GM12878 (cell line): ENCODE measurements around the gene PRR5L. TPM values are rescaled to one million over a fixed set of nuclear protein-coding genes. Genes with fewer than 3 reads are reported as not detected.

Experiments
- ATAC-seq: fragments of 200-7000 bp; cut with Tn5 transposase; 3 replicates; pipeline ENCODE4 v1.9.1; 2020; ENCODE audit warnings: mild to moderate bottlenecking, moderate library complexity
- BruUV-seq: library from RNA; stranded (reverse); fragments of 400-500 nt; replicated peaks from 2 replicates; lab custom pipeline; 2021; lab: Mats Ljungman, UMichigan
- CTCF ChIA-PET: fragments of 300-600 bp; sonication (Branson Sonifier 250); formaldehyde crosslinking; extraction: SDS; loops from one replicate; lab custom pipeline; 2021; ENCODE audit warnings: inconsistent platforms; lab: Yijun Ruan, JAX
- POLR2A ChIA-PET: fragments of 350-600 bp; formaldehyde crosslinking; extraction: SDS; loops from one replicate; lab custom pipeline; 2021; ENCODE audit warnings: inconsistent platforms; lab: Charles Lee
- RAD21 ChIA-PET: fragments of 300-600 bp; sonication (Branson Sonifier 250); formaldehyde crosslinking; loops from one replicate; lab custom pipeline; 2023; ENCODE audit warnings: antibody characterized with exemption; ENCODE audit not compliant: unreplicated experiment; lab: Charles Lee
- SMC1A ChIA-PET: fragments of 300-600 bp; sonication (Branson Sonifier 250); formaldehyde crosslinking; loops from one replicate; lab custom pipeline; 2023; ENCODE audit not compliant: unreplicated experiment, uncharacterized antibody; lab: Charles Lee
- DNase-seq: peaks from one replicate; pipeline ENCODE4 v3.0.0-alpha.2; 2011; ENCODE audit warnings: low read depth, low spot score
- FAIRE-seq: peaks from 3 replicates; lab custom pipeline; 2011; peaks lifted over from hg19 to GRCh38; lab: Jason Lieb, UNC
- H2AFZ ChIP-seq: 2 replicates; pipeline ENCODE4 v1.6.0; 2011; ENCODE audit warnings: low read depth, low read length, control low read depth; ENCODE audit not compliant: control insufficient read depth
- H3K27ac ChIP-seq: 2 replicates; pipeline ENCODE4 v1.5.1; 2011; ENCODE audit warnings: control low read depth; ENCODE audit not compliant: control insufficient read depth, insufficient read depth
- H3K27me3 ChIP-seq, 2 experiments: replicated peaks in 1 of 2; 2 replicates each; pipeline versions ENCODE4 v1.6.0 to v1.6.1; 2011; ENCODE audit warnings: low read length in 1 of 2; ENCODE audit not compliant: control insufficient read depth in 2 of 2, insufficient read depth in 2 of 2
- H3K36me3 ChIP-seq, 2 experiments: 2 replicates each; pipeline ENCODE4 v1.5.1; 2011; ENCODE audit warnings: low read length in 1 of 2; ENCODE audit not compliant: control insufficient read depth in 2 of 2, insufficient read depth in 2 of 2
- H3K4me1 ChIP-seq: 2 replicates; pipeline ENCODE4 v1.6.1; 2011; ENCODE audit warnings: mild to moderate bottlenecking, low read length, moderate library complexity, mixed read lengths; ENCODE audit not compliant: control insufficient read depth, insufficient read depth
- H3K4me2 ChIP-seq: 2 replicates; pipeline ENCODE4 v1.6.0; 2011; ENCODE audit warnings: control low read depth; ENCODE audit not compliant: control insufficient read depth, insufficient read depth
- H3K4me3 ChIP-seq: fragments of 200-600 bp; sonication (generic); 2 replicates; pipeline ENCODE4 v1.5.1; 2016
- H3K79me2 ChIP-seq: 2 replicates; pipeline ENCODE4 v1.6.0; 2011; ENCODE audit warnings: low read length; ENCODE audit not compliant: control insufficient read depth, insufficient read depth
- H3K9ac ChIP-seq: 2 replicates; pipeline ENCODE4 v1.8.0; 2011; ENCODE audit warnings: low read length, control low read depth, mixed read lengths; ENCODE audit not compliant: control insufficient read depth, insufficient read depth
- H3K9me3 ChIP-seq: replicated peaks from 3 replicates; pipeline ENCODE4 v1.5.1; 2011; ENCODE audit warnings: mild to moderate bottlenecking, low read length; ENCODE audit not compliant: control insufficient read depth, insufficient read depth
- H4K20me1 ChIP-seq: 2 replicates; pipeline ENCODE4 v1.6.0; 2011; ENCODE audit not compliant: control insufficient read depth, insufficient read depth
- SPI1 ChIP-seq: IDR thresholded peaks from 2 replicates; pipeline ENCODE4 v1.6.1; 2011; ENCODE audit warnings: low read depth, mild to moderate bottlenecking, low read length, moderate library complexity, borderline replicate concordance; ENCODE audit not compliant: insufficient read depth
- ZBTB40 ChIP-seq: fragments of 450-650 bp; IDR thresholded peaks from 2 replicates; pipeline ENCODE4 v1.6.1; 2016; ENCODE audit warnings: mild to moderate bottlenecking, moderate library complexity, borderline replicate concordance
- WGBS: methylation state at CpG from one replicate; pipeline ENCODE4 v1.1.6; 2016; ENCODE audit warnings: low lambda C conversion rate; ENCODE audit not compliant: insufficient replicate concordance, insufficient coverage; ENCODE audit errors: missing lambda C conversion rate; 5-methylcytosine and 5-hydroxymethylcytosine counted together
- in situ Hi-C: fragments of 300-500 bp; cut with MboI; formaldehyde crosslinking; loops from 9 replicates; pipeline ENCODE4 v1.14.3; 2018; ENCODE audit warnings: mixed read lengths
- intact Hi-C: fragments of 100-400 bp; cut with micrococcal nuclease; formaldehyde crosslinking; loops from one replicate; pipeline ENCODE4 v1.14.2; 2022; ENCODE audit not compliant: unreplicated experiment
- polyA plus RNA-seq, 11 experiments: library from polyadenylated mRNA; depleted of rRNA in 4 of 11; unstranded in 6 of 11; stranded (reverse) in 5 of 11; fragments of >200 nt; fragmentation: Nextera tagmentation in 4 of 11; fragmentation: Illumina TruSeq in 1 of 11; extraction: Ambion mirVana in 4 of 11; extraction: Trizol in 1 of 11; gene quantifications; 1 replicate in 1 of 11; 2 replicates in 10 of 11; pipeline versions ENCODE4 v1.2.1 to v1.2.3, GENCODE V29; 2011 to 2016; ENCODE audit warnings: inconsistent platforms in 2 of 11, missing spikeins in 2 of 11, low read depth in 1 of 11
- total RNA-seq, 4 experiments: library from RNA; depleted of rRNA in 3 of 4; stranded (reverse); fragments of >200 nt in 3 of 4; fragmentation: Illumina TruSeq in 1 of 4; extraction: Trizol in 1 of 4; gene quantifications; 2 replicates each; pipeline versions ENCODE4 v1.2.1 to v1.2.3, GENCODE V29; 2013 to 2021

PRR5L gene
- total and polyA plus RNA-seq, 10 of the 15 experiments (the other 5 are each of a cell fraction or from before 2014, with no cell fraction given): 0.11 to 4.2 (median 0.67) TPM; not detected in 1

- H3K36me3 ChIP-seq: no peaks in the 10 kb centered on the region
- RAD21 ChIA-PET: interaction anchor here (0.9 kb wide), 1 partner anchor 43 kb away, joined by 5 read pairs; no protein-coding TSS in a partner anchor
- intact Hi-C loops (no loop called here), in situ Hi-C loops (no loop called here)
- CTCF ChIA-PET: interaction anchor here (0.8 to 1.9 kb wide), 4 partner anchors 14 to 153 kb away, joined by 3 to 5 read pairs (median 4); partner anchors contain the start of gene PRR5L
- no peak overlapping the region for H3K9ac ChIP-seq
- H3K27ac ChIP-seq: no peak overlapping the region
- TF ChIP-seq SPI1 (peak; percentile 42; the same call in 1 of the 2 replicates), ZBTB40 (no peak)
- peak; percentile 29 for ATAC-seq
- FAIRE-seq: no peak
- BruUV-seq: no TSS peak
- peak overlapping the region; percentile 80 for H3K4me2 ChIP-seq
- DNase-seq: no peak
- no peaks in the 10 kb centered on the region for H3K9me3 ChIP-seq
- no peak overlapping the region for H3K4me3 ChIP-seq
- no peaks in the 10 kb centered on the region for H3K79me2 ChIP-seq
- no peaks in the 10 kb centered on the region for H3K27me3 ChIP-seq
- SMC1A ChIA-PET: interaction anchor here (0.8 to 1.3 kb wide), 3 partner anchors 8 to 182 kb away, joined by 3 to 4 read pairs (median 3); no protein-coding TSS in a partner anchor
- peaks cover 12% of the 10 kb centered on the region for H3K4me1 ChIP-seq
- 71% methylated on average over 5 of the region's 5 CpGs for WGBS
- peak overlapping the region; percentile 89 for H2AFZ ChIP-seq
- no peaks in the 10 kb centered on the region for H4K20me1 ChIP-seq
- POLR2A ChIA-PET: no interaction called here
Measured at GRCh38 chr11:36449561-36450096, 153.5 kb downstream of the PRR5L start.
